Fibroblast of skin of right quadriceps (primary cell): ENCODE data around the gene ARL13A.
"Not testable (repeated sequence)": the region's sequence is repeated elsewhere in the genome, so short reads cannot be mapped to it uniquely, and the experiment has no call there.

ENCODE experiments used
- DNase-seq: peaks from one replicate; pipeline ENCODE4 v3.0.0-alpha.2; 2013

The ARL13A gene

GRCh38 chrX:100969408-100969807 lies at the start of gene ARL13A:
Gene ARL13A (plus strand): TSS chrX:100969708. CDS start chrX:100973690, 3,982 bp downstream.
- no peak for DNase-seq

GRCh38 chrX:100924375-100924774 lies 45.1 kb upstream of the ARL13A start:
- DNase-seq: no peak

GRCh38 chrX:100926453-100926852 lies 43.1 kb upstream of the ARL13A start:
- no peak for DNase-seq

- DNase-seq: no peak
Observed at GRCh38 chrX:100928660-100929613, 40.6 kb upstream of the ARL13A start, which contains the start of gene XKRX. Gene XKRX (minus strand): TSS chrX:100928917. CDS start chrX:100928304, 613 bp downstream.

GRCh38 chrX:100931218-100931924 lies 38.1 kb upstream of the ARL13A start:
- no peak for DNase-seq

- DNase-seq: no peak
Observed at GRCh38 chrX:100931925-100932285, 37.6 kb upstream of the ARL13A start.

GRCh38 chrX:100935767-100936166 lies 33.7 kb upstream of the ARL13A start:
- DNase-seq: no peak

GRCh38 chrX:100939333-100939732 lies 30.2 kb upstream of the ARL13A start:
- no peak for DNase-seq

- DNase-seq: no peak
Observed at GRCh38 chrX:100944601-100945000, 24.9 kb upstream of the ARL13A start.

- no peak for DNase-seq
Observed at GRCh38 chrX:100946299-100946927, 23.1 kb upstream of the ARL13A start.

- no peak for DNase-seq
Observed at GRCh38 chrX:100948557-100948956, 21.0 kb upstream of the ARL13A start.

- DNase-seq: no peak
Observed at GRCh38 chrX:100962811-100963210, 6.7 kb upstream of the ARL13A start.

GRCh38 chrX:100964362-100964761 lies 5.1 kb upstream of the ARL13A start:
- DNase-seq: no peak

- DNase-seq: no peak
Observed at GRCh38 chrX:100969936-100970335, 428 bp downstream of the ARL13A start.

GRCh38 chrX:100973411-100973810 lies 3.9 kb downstream of the ARL13A start:
- DNase-seq: no peak

- DNase-seq: no peak
Observed at GRCh38 chrX:100975212-100975611, 5.7 kb downstream of the ARL13A start.

- DNase-seq: no peak
Observed at GRCh38 chrX:100976211-100976610, 6.7 kb downstream of the ARL13A start.

- no peak for DNase-seq
Observed at GRCh38 chrX:100979881-100980607, 10.5 kb downstream of the ARL13A start.

- no peak for DNase-seq
Observed at GRCh38 chrX:100980608-100981497, 11.3 kb downstream of the ARL13A start.

- DNase-seq: not testable (repeated sequence)
Observed at GRCh38 chrX:100981498-100981845, 12.0 kb downstream of the ARL13A start.

- DNase-seq: no peak
Observed at GRCh38 chrX:100984818-100985217, 15.3 kb downstream of the ARL13A start.

- no peak for DNase-seq
Observed at GRCh38 chrX:100990139-100990538, 20.6 kb downstream of the ARL13A start.
